DMS79 (cell line): ENCODE measurements around the gene OR8D2.
"Not testable (repeated sequence)": the region's sequence is repeated elsewhere in the genome, so short reads cannot be mapped to it uniquely, and the experiment has no call there.

ENCODE experiments used
- DNase-seq: peaks from one replicate; lab custom pipeline; 2025; lab: John Stamatoyannopoulos, UW

OR8D2 gene

GRCh38 chr11:124285610-124286344, 34.2 kb downstream of the OR8D2 start:
- no peak for DNase-seq

DNA sequence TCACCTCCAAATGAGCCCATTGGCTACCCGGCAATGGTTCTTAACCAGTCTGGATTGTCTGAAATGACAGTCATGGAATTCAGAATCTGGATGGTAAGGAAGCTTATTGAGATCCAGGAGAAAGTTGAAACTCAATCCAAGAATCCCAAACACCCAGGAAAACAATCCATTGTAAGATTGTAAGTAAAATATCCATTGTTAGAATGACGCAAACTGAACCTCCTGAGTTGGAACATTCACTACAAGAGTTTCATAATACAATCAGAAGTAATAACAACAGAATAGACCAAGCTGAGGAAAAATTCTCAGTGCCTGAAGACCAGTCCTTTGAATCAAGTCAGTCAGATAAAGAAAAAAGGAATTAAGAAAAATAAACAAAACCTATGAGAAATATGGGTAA, 41.7 kb downstream of the OR8D2 start:
- DNase-seq: no peak

GRCh38 chr11:124277804-124278203, 42.2 kb downstream of the OR8D2 start:
- no peak for DNase-seq

- DNase-seq: no peak
Observed at GRCh38 chr11:124277207-124277606, 42.8 kb downstream of the OR8D2 start.

DNA sequence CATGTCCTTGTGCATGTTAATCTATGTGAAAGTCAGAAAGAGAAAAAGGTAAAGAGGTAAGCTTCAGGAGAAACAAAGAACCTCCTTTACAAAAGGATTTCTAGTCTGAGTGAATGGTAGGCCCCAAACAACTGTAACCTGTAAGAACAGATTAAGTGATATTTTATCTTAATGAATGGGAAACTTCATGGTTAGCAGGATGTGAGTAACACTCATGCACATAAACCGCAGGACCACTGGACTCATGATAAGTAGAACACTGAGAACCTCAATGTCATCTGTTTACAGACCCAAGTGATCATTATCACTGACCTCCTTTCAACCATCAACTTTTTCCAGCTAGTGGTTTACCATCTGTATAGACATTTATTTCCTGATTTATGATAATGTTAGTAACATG, 43.9 kb downstream of the OR8D2 start:
- no peak for DNase-seq

DNA sequence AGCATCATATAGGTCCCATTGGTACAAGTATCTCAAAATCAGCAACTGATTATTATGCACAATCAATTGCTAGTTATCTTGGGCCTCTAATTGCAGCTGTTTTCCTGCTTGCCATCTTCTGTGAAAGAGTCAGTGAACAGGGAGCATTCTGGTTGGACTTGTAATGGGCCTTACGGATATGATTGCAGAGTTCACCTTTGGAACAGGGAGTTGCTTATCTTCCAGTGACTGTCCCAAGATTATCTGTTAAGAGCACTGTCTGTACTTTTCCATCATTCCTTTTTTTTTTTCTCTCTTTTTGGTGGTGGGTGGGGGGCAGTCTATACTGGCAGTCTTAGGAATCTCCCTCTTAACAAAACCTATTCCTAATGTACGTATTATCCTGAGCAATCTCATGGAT, 46.0 kb downstream of the OR8D2 start:
- no peak for DNase-seq

- DNase-seq: not testable (repeated sequence)
Observed at GRCh38 chr11:124270886-124271285, 49.1 kb downstream of the OR8D2 start.
